NCI-H2107 (cell line): ENCODE measurements around the gene SLC24A3.
A peak's percentile ranks its signal among the peaks of the same experiment; 100 is the strongest.

Source experiments
- DNase-seq: peaks from one replicate; lab custom pipeline; 2025; lab: John Stamatoyannopoulos, UW

SLC24A3 gene

DNA sequence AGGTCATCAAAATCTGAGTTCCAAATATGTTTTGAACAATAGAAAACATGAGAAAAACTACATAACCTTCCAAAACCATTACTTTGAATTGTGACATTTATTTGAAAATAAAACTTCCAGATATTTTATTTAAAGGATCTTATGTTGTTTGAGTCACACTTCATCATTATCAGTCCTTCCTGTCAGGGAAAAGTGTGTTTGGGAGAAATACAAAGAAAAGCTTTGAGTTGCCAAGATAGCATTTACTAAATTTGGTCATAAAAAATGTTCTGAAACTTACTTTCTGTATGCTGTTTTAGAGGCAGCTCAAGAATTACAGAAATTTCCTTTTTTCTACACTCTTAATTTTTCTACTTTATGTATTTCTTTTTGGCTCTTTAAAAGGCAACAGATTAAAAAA lies 337.5 kb downstream of the SLC24A3 start:
- no peak for DNase-seq

DNA sequence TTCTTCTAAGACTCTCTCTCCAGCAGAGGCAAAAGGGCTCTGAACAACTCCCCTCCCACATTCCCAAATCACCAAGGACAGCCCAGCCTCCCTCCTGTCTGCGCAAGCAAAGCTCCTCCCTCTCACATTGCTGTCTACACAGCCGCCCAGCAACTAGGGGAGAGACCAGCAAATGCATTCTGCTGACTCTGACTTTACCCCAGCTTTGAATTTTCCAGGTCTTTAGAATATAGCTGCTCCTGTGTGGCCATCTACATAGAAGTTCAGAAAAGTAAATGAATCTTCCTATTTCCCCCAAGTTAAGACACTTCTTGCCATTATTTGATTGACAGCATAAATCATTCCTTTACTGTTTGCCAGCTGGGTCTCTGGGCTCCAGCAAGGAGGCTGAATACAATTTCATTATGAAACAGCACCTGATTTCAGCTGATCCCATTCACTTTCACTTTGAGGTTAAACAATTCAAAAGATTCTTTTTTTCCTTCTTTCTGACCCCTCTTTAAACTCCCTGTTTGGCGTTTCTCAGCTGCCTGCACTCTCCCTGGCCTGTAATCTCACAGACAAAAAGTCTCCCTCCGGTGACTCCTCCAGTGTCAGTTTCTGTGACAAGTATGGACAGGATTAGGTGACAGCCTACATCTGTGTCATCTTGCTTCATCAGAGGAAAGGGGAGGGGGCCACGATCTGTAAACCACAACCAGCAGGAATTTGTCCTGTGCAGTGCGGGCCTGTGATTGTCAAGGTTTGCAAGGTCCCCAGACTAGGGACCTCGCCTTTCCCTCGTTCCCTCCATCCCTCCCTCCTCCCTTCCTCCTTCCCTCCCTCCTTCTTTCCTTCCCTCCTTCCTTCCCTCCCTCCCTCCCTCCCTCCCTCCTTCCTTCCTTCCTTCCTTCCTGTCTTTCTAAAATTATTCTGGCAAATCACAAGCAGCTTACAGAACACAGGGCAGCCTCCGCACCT lies 340.1 kb downstream of the SLC24A3 start:
- no peak for DNase-seq

DNA sequence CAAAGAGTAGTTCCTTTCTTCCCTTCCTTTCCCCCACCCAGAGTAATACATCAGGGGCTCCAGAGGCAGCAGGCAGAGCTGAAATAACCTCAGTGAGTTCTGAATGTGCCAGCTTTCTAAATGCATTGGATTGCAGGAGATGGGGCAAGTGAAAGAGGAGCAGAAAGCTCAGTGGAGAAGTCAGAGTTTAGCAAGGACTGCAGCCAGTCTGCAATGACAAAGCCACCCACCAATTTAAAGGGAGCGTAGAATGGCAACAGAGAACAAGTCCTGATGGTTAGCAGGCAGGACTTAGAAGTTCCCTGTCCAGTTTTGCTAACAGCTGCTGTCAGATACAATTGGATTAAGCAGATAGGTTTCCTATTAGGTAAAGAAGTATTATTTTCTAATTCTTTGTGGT lies 342.2 kb downstream of the SLC24A3 start:
- no peak for DNase-seq

DNA sequence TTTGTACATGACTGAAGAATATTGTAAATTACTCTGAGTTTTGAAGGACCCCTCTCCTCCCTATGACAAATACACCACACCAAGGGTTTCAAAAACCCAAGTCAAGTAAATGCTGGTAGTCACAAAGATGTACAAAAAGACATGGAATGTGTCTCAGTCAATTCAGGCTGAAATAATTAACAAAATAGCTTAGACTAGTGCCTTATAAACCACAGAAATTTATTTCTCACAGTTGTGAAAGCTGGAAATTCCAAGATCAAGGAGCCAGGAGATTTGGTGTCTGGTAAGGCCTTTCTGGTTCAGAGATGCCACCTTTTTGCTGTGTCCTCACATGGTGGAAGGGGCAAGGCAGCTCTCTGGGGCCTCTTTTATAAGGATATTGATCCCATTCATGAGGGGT lies 343.3 kb downstream of the SLC24A3 start:
- no peak for DNase-seq

DNA sequence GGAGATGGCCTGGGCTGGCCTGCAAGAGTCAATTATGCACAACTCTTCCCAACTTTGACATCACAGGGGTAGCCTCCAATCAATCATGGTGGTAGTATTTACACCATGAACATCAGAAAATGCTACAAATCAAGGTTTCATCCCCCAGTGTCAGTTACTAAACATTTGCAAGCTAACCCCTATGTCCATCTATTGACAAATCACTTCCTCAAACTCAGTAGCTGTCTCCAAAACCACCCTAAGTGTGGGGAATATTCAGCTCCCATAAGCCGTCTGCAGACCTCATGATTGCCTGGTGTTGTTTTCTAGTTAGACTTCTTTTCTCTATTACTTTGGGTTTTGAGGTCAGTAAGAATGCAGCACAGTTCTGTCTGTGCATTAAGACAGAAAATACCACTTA lies 344.8 kb downstream of the SLC24A3 start:
- DNase-seq: no peak

DNA sequence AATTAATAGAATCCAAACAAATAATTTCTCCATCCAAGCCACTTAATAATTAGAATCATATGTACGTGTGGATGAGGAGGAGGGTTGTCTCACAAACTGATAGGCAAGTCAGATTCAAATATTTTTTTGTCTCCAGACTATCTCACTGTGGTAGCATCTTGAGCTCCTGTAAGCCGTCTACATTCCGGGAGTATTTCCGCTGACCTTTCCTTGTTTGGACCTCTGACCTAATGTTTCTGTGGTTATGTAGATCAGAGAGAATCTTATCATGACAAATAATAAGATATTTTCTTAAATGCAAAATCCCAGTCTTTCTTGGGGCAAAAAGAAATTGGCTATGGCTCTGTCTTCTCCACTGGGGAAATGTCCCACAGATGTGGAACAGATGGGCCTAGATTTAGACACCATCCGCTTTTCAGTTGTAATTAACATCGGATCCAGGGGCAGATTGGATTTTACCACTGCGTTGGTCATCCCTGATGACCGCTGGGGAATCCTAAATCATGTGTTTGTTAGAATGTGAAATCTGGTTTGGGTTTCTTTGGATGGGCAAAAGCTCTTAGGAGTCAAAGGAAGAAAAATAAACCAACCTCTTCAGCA lies 348.5 kb downstream of the SLC24A3 start:
- no peak for DNase-seq

DNA sequence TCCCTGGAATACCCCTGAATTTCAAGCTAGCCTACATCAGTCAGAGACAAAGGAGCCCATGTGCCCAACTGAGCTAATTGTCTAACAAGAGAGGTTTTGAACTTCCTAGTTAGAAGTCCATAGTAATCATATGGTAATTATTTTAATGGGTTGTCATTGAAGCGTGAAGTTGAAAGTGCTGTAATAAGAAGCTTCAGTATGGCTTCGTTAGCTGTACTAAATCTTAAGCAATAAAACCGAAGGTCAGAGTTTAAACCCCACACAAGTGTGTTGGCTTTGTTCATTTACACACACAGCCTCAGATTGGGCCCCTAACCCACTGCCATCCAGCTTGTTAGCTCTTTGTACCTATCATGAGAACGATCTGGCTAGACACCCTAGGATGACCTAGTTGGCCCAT lies 350.0 kb downstream of the SLC24A3 start:
- DNase-seq: no peak

DNA sequence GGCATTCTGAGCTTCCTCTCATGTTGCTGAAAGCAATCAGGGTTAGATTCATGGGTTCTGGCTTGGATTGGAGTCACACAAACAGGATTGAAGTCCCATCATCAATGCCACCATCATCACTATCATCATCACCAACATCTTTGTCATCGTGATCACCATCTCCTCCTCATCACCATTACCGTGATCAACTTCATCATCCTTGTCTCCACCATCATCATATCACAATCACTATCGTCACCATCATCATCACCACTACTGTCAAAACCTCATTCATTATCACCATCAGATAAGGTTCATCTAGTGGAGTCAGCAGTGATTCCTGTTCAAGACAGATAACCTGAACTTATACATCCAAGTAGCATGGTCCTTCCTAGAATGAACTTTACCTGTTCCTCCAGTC lies 351.8 kb downstream of the SLC24A3 start:
- no peak for DNase-seq

DNA sequence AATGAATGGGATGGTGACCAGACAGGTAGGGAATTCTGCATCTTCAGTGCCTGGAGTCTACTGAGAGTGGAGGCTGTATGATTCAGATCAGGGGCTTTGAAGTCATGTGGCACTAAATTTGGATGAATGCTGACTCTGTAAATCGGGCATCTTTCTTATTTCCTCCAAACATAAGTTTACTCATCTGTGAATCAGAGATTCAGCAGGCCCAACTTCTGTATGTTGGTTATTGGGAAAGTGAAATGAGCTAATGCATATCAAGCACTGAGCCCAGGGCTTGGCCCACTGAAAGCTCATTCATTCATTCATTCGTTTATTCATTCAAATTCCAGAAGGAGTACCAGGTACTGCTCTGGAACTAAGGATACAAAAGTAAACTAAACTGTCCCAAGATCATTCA lies 353.3 kb downstream of the SLC24A3 start:
- DNase-seq: no peak

DNA sequence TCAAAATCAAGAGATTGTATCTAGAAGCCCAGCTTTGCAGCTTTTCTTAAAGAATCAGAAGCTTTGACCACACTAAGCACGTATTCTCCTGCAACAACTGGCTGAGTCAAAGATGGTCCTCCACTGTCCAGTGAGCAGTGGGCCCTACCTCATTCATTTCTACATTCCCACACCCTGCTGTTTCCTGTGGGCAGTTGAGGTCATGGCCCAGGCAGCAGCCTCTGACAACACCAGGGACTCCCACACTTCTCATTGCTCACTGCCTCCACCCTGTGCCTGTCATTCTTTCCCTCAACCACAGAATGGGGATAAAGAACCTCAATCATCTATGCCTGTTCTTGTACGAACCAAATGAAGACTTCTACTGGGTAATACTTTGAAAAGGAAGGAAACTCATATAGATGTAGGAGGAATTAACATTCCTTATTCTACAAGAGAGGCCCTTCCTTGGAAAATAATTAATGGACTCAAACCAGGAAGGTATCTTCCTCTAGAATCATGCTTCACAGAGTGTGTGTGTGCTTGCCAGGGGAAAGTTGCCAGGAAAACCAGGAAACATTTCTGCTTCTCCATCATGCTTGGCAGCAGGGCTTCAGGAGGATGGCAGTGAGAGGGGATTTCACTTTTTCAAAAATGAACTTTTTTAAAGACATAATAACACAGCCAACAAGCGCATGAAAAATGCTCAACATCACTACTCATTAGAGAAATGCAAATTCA lies 353.9 kb downstream of the SLC24A3 start:
- no peak for DNase-seq

DNA sequence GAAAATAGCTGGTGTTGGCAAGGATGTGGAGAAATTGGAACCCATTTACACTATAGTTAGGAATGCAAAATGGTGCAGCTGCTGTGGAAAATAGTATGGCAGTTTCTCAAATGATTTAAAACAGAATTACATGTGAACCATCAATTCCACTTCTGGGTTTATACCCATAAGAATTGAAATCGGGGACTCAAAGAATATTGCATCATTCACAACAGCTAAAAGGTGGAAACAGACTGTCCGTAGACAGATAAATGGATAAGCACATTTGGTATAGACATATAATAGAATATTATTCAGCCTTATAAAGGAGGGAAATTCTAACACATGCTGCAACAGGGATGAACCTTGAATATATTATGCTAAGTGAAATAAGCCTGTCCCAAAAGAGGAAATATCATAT lies 355.7 kb downstream of the SLC24A3 start:
- DNase-seq: no peak

DNA sequence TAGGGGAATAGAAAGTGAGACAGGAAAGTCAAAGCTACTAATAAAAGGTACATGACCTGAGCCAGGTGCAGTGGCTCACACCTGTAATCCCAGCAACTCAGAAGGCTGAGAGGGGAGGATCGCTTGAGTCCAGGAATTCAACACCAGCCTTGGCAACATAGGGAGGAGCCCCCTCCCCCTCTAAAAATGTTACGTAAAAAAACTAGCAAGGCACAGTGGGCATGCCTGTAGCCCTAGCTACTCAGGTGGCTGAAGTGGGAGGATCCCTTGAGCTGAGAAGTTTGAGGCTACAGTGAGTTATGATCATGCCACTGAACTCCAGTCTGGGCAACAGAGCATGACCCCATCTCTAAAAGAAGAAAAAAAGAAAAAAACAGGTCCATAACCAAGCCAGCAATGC lies 359.6 kb downstream of the SLC24A3 start:
- DNase-seq: no peak

DNA sequence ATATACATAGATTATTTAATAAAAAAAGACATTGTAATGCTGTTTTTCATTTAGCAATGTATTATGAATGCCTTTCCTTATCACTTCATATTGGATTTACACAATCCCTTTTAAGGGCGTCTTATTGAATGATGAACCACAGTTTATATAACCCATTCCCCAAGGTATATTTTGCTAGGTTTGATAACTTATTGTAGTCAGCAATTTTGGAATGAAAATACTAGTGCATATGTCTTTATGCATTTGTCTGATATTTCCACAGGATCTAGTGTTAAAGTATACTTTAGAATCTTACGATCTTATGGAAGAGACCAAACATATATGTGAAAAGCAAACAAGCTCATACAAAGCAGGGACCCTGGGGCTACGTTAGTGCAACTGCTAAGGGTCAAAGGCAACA lies 365.2 kb downstream of the SLC24A3 start:
- DNase-seq: no peak

DNA sequence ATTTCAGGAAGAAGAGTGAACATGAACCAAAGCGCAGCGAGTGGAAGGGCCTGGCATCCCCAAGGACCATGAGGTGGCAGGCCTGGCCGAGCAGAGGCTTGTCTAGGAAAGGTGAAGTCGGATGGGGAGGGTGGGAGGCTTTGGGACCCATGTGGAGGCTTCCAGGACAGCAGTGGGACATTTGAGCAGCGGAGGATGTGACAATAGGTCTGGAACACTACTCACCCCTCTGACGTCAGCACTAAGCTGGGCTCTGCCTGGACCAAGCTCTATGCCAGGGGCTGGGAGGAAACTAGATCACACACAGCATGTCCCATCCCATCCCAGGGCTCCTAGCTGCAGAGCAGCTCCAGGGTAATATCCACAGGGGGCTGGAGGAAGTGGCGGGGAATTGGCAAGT lies 370.3 kb downstream of the SLC24A3 start:
- no peak for DNase-seq

DNA sequence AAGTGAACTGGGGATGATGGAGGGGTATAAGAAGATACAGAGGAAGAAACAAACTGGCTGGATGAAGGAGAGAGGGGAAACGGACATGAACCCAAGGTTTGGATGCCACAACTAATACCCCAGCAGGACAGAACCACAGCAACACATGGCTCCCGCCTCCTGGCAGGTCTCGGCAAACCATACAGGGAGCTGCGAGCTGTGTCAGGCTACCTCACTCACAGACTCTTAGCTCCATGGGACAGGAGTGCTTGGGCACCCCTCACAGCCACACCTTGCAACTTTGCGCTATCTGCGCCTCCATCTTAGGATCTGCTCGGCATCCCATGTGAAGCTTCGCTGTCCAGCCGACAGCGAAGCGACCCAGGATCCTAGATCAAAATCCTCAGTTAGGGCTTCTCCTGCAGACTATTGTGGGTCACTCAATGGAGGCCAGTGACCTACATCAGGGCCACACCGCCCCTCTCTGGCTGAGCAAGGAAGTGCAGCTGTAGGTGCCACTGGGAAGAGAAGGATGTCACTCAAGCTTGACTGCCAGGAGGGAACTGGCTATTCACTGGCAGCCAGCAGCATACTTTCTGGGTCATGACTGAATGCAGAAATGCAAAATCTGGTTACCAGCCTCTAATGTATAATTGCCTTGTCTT lies 371.2 kb downstream of the SLC24A3 start:
- peak; percentile 5 for DNase-seq

DNA sequence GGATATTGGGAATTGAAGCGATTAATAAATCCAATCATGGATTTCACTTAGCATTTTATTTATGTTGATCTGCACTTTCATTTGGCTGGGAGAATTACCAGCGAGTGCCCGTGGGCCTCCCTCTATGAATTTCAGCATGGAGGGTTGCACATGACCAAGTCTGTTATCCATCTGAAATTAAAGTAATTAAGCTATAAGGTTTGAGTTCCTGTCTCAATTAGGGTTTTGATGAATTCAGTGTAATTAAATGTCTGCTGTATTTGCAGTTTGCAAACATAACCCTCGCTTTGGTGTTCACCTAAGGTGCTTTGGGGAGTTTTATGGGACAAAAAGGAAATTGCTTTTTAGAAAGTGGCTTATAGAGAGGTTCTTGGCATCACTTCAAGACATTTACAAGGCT lies 375.8 kb downstream of the SLC24A3 start:
- DNase-seq: no peak

DNA sequence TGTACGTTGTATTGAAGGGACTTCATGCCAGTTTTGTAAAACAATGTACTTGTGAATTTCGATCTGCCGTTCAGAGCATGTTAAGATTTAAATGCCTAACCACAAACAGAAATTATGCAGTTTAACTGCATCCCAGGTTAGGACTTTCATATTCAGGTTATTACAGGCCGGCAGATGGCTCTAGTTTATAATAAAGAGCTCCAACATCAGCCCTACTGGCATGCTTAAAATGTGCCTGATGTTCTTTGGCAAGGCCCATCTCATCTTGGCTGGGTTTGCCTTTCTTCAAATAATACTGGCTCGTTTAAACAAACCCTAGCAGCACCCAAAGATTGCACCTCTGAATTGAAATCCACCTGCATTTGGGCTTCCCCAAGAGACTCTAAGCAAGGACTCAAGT lies 376.3 kb downstream of the SLC24A3 start:
- DNase-seq: no peak

DNA sequence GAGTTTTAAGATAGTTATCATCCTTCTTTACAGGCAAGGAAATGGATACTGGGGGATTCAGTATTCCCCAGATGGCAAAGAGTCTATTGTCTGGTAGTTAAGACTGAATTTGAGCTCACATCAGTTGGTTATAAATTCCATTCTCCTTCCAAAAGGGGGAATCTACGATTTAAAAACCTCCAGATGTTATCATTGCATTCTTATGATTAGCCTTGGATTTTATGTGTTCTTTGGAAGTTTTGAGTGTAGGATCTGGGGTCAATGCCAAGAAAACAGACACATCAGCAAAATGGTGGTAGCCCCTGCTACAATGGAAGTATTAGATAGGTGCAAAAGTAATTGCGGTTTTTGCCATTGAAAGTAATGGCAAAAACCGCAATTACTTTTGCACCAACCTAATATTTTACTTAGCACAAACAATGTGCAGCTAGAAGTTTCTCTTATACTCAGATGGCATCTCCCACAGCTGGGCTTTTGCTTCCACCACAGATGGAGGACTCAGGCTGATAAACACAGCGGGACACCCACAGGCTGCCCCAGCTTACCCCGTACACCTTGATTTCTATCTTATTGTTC lies 377.4 kb downstream of the SLC24A3 start:
- no peak for DNase-seq

DNA sequence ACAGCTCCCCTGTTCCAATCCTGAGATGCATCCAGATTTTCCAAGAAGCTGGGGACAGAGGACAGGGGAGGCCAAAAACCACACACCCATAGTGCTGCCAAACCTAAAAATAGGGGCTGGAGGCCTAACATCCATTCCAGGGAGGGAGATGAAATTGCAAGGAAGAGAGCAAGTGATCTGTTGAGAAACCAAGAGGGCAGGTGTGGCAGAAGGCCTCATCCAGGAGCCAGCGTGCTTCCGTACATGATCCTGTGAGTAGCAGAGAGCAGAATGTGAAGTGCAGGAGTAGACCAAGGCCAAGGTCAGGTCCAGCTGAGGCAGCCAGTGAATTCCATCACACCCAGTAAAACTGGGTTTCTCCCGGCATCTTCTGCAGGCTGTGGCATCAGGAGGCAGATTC lies 377.9 kb downstream of the SLC24A3 start:
- DNase-seq: no peak

DNA sequence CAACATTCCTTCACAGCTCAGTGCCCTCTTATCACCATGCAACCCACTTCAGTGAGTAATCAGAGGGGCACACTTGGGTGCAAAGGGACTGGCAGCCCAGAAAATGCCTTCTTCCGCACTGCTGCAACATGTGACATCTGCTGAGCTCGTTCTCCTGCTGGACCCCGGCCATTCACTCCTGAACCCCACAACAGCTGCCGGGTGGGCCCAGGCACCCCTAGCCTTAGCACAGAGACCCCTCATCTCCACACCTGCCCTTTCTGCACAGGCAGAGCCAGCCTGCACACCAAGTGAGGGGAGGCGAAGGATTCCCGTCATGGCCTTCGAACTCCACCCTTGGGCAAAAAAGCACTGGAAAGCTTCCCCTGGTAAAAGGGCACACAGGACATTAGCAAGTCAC lies 381.3 kb downstream of the SLC24A3 start:
- no peak for DNase-seq

DNA sequence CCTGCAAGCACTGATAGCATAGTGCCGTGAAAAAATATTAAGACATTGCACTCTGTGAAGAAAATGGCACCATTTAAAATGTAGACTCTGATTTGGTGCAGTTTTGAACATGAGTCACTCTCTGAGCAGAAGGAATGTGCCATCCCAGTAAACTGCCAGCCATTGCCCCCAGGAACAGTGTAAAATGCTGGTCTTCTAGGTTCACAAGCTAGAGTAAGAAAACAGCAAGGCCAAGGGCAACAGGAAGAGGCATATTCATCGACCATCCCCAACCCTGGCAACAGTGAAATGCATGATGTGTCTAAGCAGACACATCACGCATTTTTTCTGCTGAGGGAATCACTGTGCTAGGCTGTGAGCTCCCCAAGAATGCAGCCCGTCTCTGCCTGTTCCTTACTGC lies 382.5 kb downstream of the SLC24A3 start:
- DNase-seq: no peak
